ENCODE results near the gene IDH2.
"Not testable (repeated sequence)": the region's sequence is repeated elsewhere in the genome, so short reads cannot be mapped to it uniquely, and the experiment has no call there.

The IDH2 gene

DNA sequence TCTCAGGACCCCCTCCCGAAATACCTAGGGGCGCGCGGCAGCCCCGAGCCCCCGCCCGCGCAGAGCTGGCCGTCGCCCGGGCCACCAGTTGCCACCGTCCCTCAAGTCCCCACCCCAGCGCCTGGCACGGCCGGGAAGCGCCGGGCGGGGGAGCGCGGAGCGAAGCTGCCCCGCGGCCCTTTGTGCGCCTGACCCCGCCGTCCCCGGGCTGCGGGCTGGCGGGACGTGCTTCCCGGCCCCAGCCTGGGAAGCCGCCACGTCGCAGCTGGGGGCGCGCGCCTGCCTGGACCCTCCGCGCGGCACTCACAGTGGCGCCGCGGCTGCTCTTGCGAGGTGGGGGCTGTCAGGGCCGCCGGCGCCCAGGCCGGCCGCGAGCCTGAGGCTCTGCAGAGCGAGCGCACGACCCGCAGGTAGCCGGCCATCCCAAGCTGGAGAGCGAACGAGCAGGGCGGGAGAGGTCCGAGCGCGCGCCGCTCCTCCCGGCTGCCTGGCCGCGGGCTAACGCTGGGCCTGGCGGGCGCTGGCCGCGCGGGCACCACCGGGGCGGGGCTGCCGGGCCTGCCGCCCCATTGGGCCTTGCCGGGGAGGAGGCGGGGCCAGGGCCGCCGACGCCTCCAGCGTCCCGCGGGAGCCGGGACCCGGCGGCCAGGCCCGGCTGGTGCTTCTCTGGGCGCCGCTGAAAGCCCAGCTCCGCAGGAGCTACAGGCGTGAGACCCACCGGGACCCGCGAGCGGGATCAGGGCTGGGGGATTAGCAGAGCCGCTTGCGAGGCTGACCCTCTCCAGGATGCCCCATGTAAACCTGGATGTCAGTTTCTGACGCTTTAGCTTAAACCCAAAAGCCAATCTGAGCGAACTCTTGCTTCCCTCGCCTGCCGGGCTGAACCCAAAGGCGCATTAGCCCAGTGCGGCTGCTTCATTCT, at the start of gene IDH2:
IDH2 (minus strand) TSS at position 500 of the 922 bp plus-strand sequence; CDS start at position 422, 78 bp downstream.
- FAIRE-seq = no peak

DNA sequence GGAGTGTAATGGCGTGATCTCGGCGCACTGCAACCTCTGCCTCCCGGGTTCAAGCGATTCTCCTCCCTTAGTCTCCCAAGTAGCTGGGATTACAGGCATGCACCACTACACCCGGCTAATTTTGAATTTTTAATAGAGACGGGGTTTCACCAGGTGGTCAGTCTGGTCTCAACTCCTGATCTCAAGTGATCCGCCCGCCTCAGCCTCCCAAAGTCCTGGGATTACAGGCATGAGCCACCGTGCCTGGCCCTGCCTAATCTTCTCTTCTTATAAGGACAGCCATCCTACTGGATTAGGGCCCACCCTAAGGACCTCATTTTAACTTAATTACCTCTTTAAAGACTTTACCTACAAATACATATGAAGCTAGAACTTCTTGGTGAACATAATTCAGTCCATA, 48.3 kb upstream of the IDH2 start:
- not testable (repeated sequence) for FAIRE-seq

DNA sequence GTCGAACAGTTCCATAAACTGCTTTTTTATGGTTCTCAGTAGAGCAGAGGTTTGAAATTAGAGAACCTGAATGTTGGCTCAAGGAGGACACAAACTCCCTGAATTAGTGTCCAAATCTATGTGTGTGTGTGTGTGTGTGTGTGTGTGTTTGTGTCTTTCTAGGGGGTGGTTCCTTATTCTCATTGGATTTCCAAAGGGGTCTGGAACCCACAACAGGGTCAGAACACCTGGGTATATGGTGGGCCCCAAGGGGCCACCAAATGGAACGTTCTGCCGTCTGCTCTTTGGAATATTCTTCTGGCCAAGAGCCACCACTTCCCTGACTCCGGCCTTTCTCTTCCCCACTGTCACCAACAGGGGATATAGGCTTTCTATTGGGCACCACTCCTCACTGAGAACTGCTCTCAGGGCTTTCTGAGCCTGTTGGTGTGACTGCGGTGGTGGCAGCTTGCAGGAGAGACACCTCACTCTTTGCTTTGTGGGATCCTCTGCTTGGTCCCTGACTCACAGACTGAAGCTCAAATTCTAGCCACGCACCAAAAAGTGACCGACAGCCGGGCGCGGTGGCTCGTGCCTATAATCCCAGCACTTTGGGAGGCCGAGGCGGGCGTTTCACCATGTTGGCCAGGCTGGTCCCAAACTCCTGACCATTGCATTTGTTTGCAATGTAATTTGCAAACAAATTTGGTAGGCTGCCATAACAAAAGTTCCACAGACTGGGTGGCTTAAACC, 47.5 kb upstream of the IDH2 start:
- FAIRE-seq = no peak

DNA sequence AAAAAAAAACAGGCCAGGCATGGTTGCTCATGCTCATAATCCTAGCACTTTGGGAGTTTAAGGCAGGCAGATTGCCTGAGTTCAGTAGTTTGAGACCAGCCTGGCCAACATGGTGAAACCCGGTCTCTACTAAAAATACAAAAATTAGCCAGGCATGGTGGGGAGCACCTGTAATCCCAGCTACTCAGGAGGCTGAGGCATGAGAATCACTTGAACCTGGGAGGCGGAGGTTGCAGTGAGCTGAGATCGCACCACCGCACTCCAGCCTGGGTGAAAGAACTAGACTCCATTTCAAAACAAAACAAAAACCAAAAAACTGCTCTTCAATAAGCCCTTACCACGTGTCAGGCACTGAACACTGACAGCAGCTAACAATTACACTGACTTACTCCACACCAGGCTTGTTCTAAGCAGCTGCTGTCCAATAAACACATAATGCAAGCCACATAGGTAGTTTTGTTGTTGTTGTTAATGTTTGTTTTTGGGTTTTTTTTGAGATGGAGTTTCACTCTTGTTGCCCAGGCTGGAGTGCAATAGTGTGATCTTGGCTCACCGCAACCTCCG, 44.0 kb upstream of the IDH2 start:
- not testable (repeated sequence) for FAIRE-seq

DNA sequence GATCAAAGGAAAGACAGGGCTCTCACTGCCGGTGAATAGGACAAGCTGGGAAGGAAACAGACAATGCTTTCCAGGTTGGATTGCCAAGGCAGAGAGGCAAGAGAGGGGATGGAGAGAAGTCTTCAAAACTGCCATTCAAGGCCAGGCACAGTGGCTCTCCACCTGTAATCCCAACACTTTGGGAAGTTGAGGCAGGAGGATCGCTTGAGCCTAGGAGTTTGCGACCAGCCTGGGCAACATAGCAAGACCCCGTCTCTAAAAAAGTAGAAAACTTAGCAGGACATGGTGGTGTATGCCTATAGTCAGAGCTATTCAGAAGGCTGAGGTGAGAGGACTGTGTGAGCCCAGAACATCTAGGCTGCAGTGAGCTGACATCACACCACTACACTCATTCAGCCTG, 43.5 kb upstream of the IDH2 start:
- FAIRE-seq = no peak

DNA sequence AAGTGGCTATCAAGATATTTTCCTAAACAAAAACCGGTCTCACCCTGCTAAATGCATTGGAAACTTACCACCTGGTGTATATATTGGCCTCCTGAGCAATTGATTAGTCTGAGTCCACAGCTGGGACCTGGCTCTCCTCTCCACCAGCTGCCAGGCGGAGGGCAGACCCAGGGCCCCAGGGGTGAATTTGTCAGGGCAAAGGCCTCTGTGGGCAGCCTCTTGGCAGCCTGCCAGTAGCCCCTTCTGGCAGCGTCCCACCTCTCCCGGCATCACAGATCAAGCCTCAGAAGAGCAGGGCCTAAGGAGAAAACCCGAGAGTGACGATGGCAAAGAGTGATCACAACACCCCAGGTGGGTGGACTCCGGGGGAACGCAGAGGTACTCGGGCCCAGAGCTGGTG, 43.0 kb upstream of the IDH2 start:
- no peak for FAIRE-seq

GRCh38 chr15:90143166-90143655, 40.9 kb upstream of the IDH2 start:
- FAIRE-seq = no peak

- FAIRE-seq = no peak
Observed at GRCh38 chr15:90142216-90143165, 40.2 kb upstream of the IDH2 start.

DNA sequence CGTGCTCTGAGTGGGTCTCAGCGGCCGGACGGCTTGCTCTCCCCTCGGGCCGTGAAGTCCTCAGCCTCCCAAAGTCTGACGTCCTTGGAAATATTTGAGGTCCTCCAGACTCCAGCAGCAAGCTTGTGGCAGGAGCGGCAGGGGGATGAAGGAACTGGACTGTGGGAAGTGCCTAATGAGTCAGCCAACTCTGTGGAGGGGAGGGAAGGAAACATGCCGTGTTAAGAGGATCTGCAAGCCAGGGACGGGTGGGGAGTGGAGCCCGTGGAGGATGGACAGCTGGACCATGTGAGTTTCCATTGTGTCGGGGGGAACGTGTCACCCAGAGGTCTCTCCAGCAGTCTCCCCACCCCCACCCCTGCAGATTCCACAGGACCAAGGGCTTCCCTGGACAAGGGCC, 39.4 kb upstream of the IDH2 start:
- FAIRE-seq = no peak

DNA sequence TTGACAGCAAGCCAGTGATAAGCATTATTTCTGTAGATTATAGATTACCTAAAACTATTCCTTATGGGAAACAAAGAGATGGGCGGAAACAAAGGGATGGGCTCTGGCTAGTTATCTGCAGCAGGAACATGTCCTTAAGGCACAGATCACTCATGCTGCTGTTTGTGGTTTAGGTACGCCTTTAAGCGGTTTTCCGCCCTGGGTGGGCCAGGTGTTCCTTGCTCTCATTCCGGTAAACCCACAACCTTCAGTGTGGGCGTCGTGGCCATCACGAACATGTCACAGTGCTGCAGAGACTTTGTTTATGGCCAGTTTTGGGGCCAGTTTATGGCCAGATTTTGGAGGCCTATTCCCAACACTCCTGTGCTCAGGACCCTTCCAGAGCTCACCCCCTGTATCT, 37.3 kb upstream of the IDH2 start:
- not testable (repeated sequence) for FAIRE-seq

- FAIRE-seq = no peak
Observed at GRCh38 chr15:90138071-90138833, 36.0 kb upstream of the IDH2 start.

DNA sequence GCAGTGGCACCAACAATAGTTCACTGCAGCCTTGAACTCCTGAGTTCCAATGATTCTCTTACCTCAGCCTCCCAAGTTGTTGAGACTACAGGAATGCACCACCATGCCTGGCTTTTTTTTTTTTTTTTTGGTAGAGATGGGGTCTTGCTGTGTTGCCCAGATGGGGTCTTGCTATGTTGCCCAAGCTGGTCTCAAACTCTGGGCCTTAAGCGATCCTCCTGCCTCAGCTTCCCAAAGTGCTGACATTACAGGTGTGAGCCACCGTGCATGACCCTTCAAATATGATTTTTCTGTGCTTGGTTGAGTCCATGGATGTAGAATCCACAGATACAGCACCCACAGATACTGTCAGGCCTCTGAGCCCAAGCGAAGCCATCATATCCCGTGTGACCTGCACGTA, 30.2 kb upstream of the IDH2 start:
- FAIRE-seq = no peak

- FAIRE-seq = no peak
Observed at GRCh38 chr15:90131848-90132247, 29.6 kb upstream of the IDH2 start.

DNA sequence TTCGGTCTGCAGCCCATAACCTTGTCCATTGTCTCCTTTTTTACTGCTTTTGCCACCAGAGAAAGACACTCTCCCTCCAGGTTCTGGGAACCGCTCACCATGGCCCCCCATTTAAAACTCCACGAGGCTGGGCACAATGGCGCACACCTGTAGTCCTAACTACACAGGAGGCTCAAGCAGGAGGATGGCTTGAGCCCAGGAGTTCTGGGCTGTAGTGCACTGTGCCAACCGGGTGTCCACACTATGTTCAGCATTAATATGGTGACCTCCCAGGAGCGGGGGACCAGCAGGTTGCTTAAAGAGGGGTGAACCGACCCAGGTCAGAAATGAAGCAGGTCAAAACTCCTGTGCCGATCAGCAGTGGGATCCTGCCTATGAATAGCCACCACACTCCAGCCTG, 28.0 kb upstream of the IDH2 start:
- FAIRE-seq = no peak

DNA sequence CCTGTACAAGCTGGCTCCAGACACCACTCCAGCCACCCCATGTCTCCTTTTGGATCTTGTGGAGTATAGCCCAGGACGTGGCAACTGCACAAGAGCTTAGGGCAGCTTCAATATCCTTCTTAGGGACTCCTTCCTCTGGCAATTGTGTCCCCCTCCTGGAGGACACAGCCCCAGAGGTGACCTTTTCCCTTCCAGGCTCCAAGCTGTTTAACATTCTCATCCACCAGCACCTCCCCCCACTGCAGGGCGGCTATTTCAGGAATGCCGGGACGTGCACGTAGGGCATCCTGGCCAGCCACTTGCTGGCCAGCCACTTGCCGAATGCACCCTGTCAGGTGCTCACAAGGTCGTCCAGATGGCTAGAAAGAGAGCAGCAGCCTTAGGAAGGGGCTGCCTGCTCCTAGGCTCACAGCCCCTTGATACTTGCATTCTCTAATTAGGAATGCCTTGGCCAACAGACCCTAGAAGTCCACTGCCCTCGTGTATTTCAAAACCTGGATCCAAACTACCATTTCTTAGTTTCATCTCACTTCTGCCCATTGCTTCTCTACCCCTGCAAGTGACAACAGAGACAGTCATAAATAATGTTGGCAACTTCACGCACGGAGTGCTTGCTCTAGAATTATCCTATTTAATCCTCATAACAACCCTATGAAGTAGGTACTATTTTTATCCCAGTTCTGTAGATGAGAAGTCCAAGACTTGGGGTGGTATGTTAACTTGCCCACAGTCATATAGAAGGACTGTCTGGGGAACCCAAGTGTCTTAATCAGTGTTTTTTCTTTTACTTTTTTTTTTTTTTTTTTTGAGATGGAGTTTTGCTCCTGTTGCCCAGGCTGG, 24.5 kb upstream of the IDH2 start:
- no peak for FAIRE-seq

DNA sequence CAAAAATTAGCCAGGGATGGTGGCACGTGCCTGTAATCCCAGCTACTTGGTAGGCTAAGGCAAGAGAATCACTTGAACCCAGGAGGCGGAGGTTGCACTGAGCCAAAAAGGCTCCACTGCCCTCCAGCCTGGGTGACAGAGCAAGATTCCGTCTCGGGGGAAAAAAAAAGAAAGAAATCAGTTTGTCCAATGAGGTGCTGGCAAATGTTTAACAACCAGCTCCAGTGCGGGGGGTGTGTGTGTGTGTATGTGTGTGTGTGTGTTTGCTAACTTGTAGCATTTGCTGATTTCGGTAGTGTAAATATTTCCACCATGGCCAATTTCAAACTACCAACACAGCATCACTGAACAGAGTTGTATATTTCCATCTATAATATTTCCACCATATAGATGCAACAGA, 23.8 kb upstream of the IDH2 start:
- no peak for FAIRE-seq

DNA sequence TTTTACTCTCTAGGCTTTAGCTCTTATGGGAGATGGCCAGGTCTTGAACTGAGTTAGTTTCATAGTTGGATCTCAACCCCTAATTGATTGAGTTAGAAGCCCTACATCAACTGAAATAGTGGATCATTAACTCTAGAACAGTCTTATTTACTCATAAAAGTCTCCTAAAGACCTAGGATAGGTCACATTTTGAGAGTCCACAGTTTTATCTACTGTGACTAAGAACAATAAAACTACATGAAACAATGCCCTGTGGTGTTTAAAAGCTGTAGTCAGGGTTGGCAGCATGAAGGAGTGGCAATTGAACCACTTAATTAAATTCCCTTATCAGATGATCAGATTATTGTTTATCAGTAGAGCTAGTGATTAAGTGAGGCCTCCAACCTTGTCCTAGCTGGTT, 22.2 kb upstream of the IDH2 start:
- FAIRE-seq = no peak

DNA sequence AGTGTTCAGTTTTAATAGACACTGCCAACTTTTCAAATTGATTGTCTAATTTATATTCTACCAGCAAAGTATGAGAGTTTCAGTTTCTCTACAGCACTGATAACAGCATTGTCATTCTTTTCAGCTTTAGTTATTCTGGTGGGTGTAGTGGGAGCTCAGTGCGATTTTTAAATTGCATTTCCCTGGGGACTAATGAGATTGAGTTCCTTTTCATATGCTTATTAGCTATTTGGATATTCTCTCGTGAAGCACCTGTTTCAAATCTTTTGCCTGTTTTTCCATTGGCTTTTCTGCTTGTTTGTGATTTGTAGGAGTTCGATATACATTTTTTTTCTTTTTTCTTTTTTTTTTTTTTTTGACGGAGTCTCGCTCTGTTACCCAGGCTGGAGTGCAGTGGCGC, 18.8 kb upstream of the IDH2 start:
- FAIRE-seq = no peak

DNA sequence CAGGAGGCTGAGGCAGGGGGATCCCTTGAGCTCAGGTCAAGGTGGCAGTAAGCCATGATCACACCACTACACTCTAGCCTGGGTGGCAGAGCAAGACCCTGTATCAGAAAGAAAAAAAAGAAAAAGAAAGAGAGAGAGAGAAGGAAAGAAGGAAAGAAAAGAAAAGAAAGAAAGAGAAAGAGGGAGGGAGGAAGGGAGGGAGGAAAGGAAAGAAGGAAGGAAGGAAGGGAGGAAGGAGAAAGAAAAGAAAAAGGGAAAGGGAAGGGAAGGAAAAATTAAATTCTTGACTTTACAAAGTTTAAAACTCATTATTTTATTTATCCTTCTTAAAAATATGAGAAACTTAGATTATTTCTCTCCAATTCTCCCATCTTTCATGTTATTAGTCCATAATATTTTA, 17.1 kb upstream of the IDH2 start:
- FAIRE-seq = no peak

DNA sequence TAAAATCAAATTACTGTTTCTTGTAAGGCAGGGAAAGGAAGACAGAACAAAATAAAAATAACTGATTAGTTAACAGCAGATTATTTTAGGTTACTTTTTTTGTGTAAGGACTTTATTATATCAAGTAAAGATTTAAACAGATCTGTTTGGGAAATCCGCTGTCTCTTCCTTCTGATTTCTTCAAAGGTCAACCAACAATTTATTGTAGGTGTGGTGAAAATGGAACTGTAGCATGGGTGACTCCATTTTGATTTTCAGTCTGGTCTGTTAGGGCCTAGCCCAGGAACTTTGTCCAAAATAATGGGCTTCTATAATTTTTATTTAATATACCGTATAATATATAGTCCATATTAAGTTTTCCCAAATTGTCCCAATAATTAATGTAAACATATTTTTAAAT, 13.5 kb upstream of the IDH2 start:
- no peak for FAIRE-seq

GRCh38 chr15:90114451-90114901, 12.2 kb upstream of the IDH2 start:
- FAIRE-seq = no peak

All from A204.1 (cell line).